NCI-H2029 (cell line): ENCODE data around the gene SH2D3C.

Source experiments
- DNase-seq: peaks from one replicate; lab custom pipeline; 2025; lab: John Stamatoyannopoulos, UW

Gene SH2D3C

GRCh38 chr9:127694890-127695720, 83.4 kb downstream of the SH2D3C start:
- DNase-seq, result no peak

- DNase-seq, result no peak
Measured at GRCh38 chr9:127693697-127694096, 84.8 kb downstream of the SH2D3C start.

DNA sequence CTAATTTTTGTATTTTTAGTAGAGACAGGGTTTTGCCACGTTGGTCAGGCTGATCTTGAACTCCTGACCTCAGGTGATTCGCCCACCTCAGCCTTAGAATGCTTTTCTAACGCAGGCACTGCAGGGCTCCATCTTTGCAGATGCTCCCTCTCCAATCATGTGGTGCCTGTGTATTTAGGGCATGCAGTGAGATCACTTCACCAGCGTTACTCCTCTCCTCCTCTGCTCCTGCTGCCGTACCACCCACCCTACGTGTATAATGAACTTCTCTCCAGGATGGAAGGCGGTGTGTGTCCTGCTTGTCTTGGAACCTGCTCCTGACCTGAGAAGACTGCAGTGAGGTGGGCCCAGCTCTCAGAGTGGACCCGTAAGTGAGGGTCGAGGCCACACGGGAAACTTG, 85.3 kb downstream of the SH2D3C start:
- no peak for DNase-seq

- DNase-seq, result no peak
Measured at GRCh38 chr9:127692071-127692470, 86.4 kb downstream of the SH2D3C start.

GRCh38 chr9:127690735-127691134, 87.7 kb downstream of the SH2D3C start:
- DNase-seq, result no peak

- no peak for DNase-seq
Measured at GRCh38 chr9:127689329-127690000, 89.0 kb downstream of the SH2D3C start.
